Fibroblast of lung (primary cell): ENCODE measurements around the gene TLE5. TPM values are rescaled to one million over a fixed set of nuclear protein-coding genes. Genes with fewer than 3 reads are reported as not detected.
"Not testable (repeated sequence)": the region's sequence is repeated elsewhere in the genome, so short reads cannot be mapped to it uniquely, and the experiment has no call there.

Source experiments
- DNase-seq, 2 donors: peaks; one replicate each; pipeline versions ENCODE4 v3.0.0 to v3.0.0-alpha.2; 2010; ENCODE audit warnings: low read depth in 2 of 2
- H2AFZ ChIP-seq: 2 replicates; pipeline ENCODE4 v1.5.1; 2012; ENCODE audit warnings: low read length, control low read depth, inconsistent platforms
- H3K27ac ChIP-seq: 2 replicates; pipeline ENCODE4 v1.5.1; 2011; ENCODE audit warnings: low read length, control low read depth; ENCODE audit not compliant: insufficient read depth
- H3K27me3 ChIP-seq: 2 replicates; pipeline ENCODE4 v1.5.1; 2011; ENCODE audit warnings: mild to moderate bottlenecking, low read length; ENCODE audit not compliant: control insufficient read depth, insufficient read depth
- H3K36me3 ChIP-seq: 2 replicates; pipeline ENCODE4 v1.5.1; 2011; ENCODE audit warnings: low read length; ENCODE audit not compliant: control insufficient read depth, insufficient read depth
- H3K4me1 ChIP-seq: 2 replicates; pipeline ENCODE4 v1.5.1; 2011; ENCODE audit warnings: low read length; ENCODE audit not compliant: control insufficient read depth, insufficient read depth; ENCODE audit errors: extremely low read depth
- H3K4me2 ChIP-seq: 2 replicates; pipeline ENCODE4 v1.5.1; 2011; ENCODE audit warnings: low read length, control low read depth; ENCODE audit not compliant: insufficient read depth; ENCODE audit errors: extremely low read depth
- H3K4me3 ChIP-seq, 4 experiments: fragments of 200-600 bp in 1 of 4; sonication (generic) in 1 of 4; replicated peaks in 1 of 4; 2 replicates each; pipeline ENCODE4 v1.5.1; 2011 to 2016; ENCODE audit warnings: low read length in 4 of 4, low read depth in 3 of 4, mild to moderate bottlenecking in 3 of 4, control low read depth in 2 of 4, inconsistent platforms in 1 of 4, mixed read lengths in 1 of 4; ENCODE audit not compliant: insufficient read depth in 1 of 4; ENCODE audit errors: control extremely low read depth in 1 of 4
- H3K79me2 ChIP-seq: 2 replicates; pipeline ENCODE4 v1.5.1; 2012; ENCODE audit warnings: mild to moderate bottlenecking, low read length, inconsistent platforms; ENCODE audit not compliant: control insufficient read depth, insufficient read depth
- H3K9ac ChIP-seq: 2 replicates; pipeline ENCODE4 v1.5.1; 2011; ENCODE audit warnings: mild to moderate bottlenecking, low read length, control low read depth; ENCODE audit not compliant: insufficient read depth
- H3K9me3 ChIP-seq: 2 replicates; pipeline ENCODE4 v1.5.1; 2012; ENCODE audit warnings: low read depth, low read length; ENCODE audit not compliant: control insufficient read depth, insufficient read depth
- H4K20me1 ChIP-seq: 2 replicates; pipeline ENCODE4 v1.5.1; 2011; ENCODE audit warnings: low read length; ENCODE audit not compliant: control insufficient read depth, insufficient read depth; ENCODE audit errors: extremely low read depth
- EZH2 ChIP-seq: IDR thresholded peaks from 2 replicates; pipeline ENCODE4 v1.5.1; 2012; ENCODE audit warnings: low read length, control low read depth, mild to moderate bottlenecking; ENCODE audit errors: missing control alignments
- polyA plus RNA-seq, 2 donors: library from polyadenylated mRNA; depleted of rRNA in 1 of 2; stranded (reverse) in 1 of 2; unstranded in 1 of 2; fragments of >200 nt; gene quantifications; 2 replicates each; pipeline ENCODE4 v1.2.1, GENCODE V29; 2011 to 2012; ENCODE audit warnings: missing spikeins in 1 of 2
- total RNA-seq: library from RNA; depleted of rRNA; stranded (reverse); fragments of >200 nt; gene quantifications from 2 replicates; pipeline ENCODE4 v1.2.1, GENCODE V29; 2014
- TF ChIP-seq, protein P1 (sequence below), 2 donors: IDR thresholded peaks in 1 of 2; conservative IDR thresholded peaks in 1 of 2; 1 replicate in 1 of 2; 2 replicates in 1 of 2; pipeline ENCODE4 v1.5.1; 2011 to 2012; ENCODE audit warnings: low read length in 2 of 2, control low read depth in 1 of 2, inconsistent platforms in 1 of 2, low read depth in 1 of 2, mild to moderate bottlenecking in 1 of 2

The TLE5 gene
- total and polyA plus RNA-seq, 2 donors (not counting 1 experiment from before 2014, with no cell fraction given) = 173 to 319 TPM

DNA sequence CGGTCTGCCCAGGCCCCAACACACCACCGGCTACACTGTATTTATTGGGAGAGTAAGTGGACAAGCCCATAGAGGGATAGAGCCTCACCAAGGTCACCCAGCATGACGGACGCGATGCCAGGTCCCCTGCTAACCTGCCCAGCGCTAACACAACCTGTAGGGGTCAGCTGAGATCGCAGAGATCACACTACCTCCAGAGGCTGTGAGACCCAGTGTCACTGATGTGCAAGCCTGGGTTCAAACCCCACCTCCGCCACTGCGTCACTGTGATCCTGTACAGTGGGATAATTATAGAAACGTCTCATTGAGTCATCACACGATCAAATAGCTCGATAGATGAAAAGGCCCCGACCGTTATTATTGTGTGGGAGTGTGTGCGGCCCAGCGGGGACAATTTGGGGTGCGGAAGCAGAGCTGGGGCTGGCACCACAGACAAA, 22.6 kb downstream of the TLE5 start:
- H3K4me3 ChIP-seq = no peak overlapping the region
- no peaks in the 10 kb centered on the region for H4K20me1 ChIP-seq
- no peak overlapping the region for H2AFZ ChIP-seq
- no peaks in the 10 kb centered on the region for H3K36me3 ChIP-seq
- TF ChIP-seq EZH2 = no peak
- TF ChIP-seq, protein P1, sequence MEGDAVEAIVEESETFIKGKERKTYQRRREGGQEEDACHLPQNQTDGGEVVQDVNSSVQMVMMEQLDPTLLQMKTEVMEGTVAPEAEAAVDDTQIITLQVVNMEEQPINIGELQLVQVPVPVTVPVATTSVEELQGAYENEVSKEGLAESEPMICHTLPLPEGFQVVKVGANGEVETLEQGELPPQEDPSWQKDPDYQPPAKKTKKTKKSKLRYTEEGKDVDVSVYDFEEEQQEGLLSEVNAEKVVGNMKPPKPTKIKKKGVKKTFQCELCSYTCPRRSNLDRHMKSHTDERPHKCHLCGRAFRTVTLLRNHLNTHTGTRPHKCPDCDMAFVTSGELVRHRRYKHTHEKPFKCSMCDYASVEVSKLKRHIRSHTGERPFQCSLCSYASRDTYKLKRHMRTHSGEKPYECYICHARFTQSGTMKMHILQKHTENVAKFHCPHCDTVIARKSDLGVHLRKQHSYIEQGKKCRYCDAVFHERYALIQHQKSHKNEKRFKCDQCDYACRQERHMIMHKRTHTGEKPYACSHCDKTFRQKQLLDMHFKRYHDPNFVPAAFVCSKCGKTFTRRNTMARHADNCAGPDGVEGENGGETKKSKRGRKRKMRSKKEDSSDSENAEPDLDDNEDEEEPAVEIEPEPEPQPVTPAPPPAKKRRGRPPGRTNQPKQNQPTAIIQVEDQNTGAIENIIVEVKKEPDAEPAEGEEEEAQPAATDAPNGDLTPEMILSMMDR (conservative IDR thresholded peaks at IDR 0.05 in 1 of 2, IDR thresholded peaks at IDR 0.05 in 1 of 2; ENCODE audit: low read depth in 1 of 2, low read length in 2 of 2) = no peak
- peaks cover 8% of the 10 kb centered on the region for H3K4me1 ChIP-seq
- no peak overlapping the region for H3K27ac ChIP-seq
- H3K79me2 ChIP-seq = no peaks in the 10 kb centered on the region
- no peak overlapping the region for H3K4me2 ChIP-seq
- no peak overlapping the region for H3K9ac ChIP-seq
- no peaks in the 10 kb centered on the region for H3K27me3 ChIP-seq
- no peaks in the 10 kb centered on the region for H3K9me3 ChIP-seq
- no peak for DNase-seq

DNA sequence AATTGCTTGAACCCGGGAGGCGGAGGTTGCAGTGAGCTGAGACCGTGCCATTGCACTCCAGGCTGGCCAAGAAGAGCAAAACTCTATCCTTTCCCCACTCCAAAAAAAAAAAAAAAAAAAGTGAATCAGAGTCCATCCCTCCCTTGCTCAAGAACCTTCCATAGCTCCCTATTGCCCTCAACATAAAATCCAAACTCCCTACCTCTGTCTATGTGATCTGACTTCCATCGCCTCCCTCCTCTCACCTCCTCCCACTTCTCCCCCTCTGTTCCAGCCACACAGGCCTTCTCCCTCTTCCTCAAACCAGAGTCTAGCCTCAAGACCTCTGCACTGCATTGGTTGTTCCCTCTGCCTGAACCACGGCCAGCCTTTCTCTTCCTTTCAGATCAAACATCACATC, 23.2 kb downstream of the TLE5 start:
- no peaks in the 10 kb centered on the region for H3K36me3 ChIP-seq
- no peak for DNase-seq
- H3K4me1 ChIP-seq = peaks cover 12% of the 10 kb centered on the region
- H3K9me3 ChIP-seq = no peaks in the 10 kb centered on the region
- H3K4me2 ChIP-seq = no peak overlapping the region
- no peak overlapping the region for H3K9ac ChIP-seq
- H4K20me1 ChIP-seq = no peaks in the 10 kb centered on the region
- no peak overlapping the region for H3K27ac ChIP-seq
- H3K4me3 ChIP-seq = no peak overlapping the region
- no peak overlapping the region for H2AFZ ChIP-seq
- H3K27me3 ChIP-seq = no peaks in the 10 kb centered on the region
- TF ChIP-seq EZH2 = no peak
- TF ChIP-seq, protein P1 (conservative IDR thresholded peaks at IDR 0.05 in 1 of 2, IDR thresholded peaks at IDR 0.05 in 1 of 2; ENCODE audit: low read depth in 1 of 2, low read length in 2 of 2) = no peak
- no peaks in the 10 kb centered on the region for H3K79me2 ChIP-seq

DNA sequence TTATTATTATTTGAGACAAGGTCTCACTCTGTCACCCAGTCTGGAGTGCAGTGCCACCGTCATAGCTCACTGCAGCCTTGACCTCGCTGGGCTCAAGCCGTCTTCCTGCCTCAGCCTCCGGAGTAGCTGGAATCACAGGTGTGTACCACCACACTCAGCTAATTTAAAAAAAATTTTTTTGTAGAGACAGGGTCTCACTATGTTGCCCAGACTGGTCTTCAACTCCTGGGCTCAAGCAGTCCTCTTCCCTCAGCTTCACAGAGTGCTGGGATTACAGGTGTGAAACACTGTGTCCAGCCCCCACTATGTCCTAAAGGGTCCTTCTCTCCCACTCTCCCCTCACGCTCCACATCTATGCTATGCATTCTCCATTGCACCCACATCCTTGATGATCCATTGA, 24.1 kb downstream of the TLE5 start:
- TF ChIP-seq EZH2 = no peak
- TF ChIP-seq, protein P1 (conservative IDR thresholded peaks at IDR 0.05 in 1 of 2, IDR thresholded peaks at IDR 0.05 in 1 of 2; ENCODE audit: low read depth in 1 of 2, low read length in 2 of 2) = no peak
- Histone ChIP-seq H3K9ac (no peak overlapping the region), H3K4me2 (no peak overlapping the region)

DNA sequence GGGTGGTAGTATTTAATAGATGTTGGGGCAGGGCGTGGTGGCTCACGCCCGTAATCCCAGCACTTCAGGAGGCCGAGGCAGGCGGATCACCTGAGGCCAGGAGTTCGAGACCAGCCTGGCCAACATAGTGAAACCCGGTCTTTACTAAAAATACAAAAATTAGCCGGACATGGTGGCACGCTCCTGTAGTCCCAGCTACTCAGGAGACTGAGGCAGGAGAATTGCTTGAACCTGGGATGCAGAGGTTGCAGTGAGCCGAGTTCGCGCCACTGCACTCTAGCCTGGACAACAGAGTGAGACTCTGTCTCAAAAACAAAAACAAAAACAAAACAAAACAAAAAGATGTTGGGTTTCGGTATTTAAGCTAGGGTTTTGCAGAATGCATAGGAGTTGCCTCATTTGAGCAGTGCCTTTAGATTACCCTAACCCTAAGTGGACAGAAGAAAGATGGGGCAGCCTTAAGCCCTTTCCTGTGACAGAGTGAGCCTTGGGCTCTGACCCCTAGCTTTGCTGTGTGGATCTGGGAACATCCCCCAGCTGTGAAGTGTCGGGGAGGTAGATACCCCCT, 25.2 kb downstream of the TLE5 start:
- not testable (repeated sequence) for H2AFZ ChIP-seq, H3K4me2 ChIP-seq, H3K27ac ChIP-seq, H3K4me3 ChIP-seq, H3K79me2 ChIP-seq, H4K20me1 ChIP-seq, DNase-seq, H3K9me3 ChIP-seq, H3K27me3 ChIP-seq, H3K9ac ChIP-seq, H3K36me3 ChIP-seq
- peaks cover 12% of the 10 kb centered on the region for H3K4me1 ChIP-seq

More for the DNA sequence above, 24.1 kb downstream of the TLE5 start:
- H3K27me3 ChIP-seq = no peaks in the 10 kb centered on the region
- no peak overlapping the region for H3K4me3 ChIP-seq
- H3K4me1 ChIP-seq = peaks cover 12% of the 10 kb centered on the region
- H2AFZ ChIP-seq = no peak overlapping the region
- H3K27ac ChIP-seq = no peak overlapping the region
- H3K9me3 ChIP-seq = no peaks in the 10 kb centered on the region
- H3K79me2 ChIP-seq = no peaks in the 10 kb centered on the region
- H4K20me1 ChIP-seq = no peaks in the 10 kb centered on the region
- no peak for DNase-seq
- no peaks in the 10 kb centered on the region for H3K36me3 ChIP-seq
